GM06990 (cell line): ENCODE measurements around the gene WNK2.

Experiments used
- DNase-seq: peaks from one replicate; pipeline ENCODE4 v3.0.0-alpha.2; 2011; ENCODE audit not compliant: insufficient read length; ENCODE audit errors: extremely low read depth
- H3K27me3 ChIP-seq: replicated peaks from 2 replicates; pipeline ENCODE4 v1.6.0; 2011; ENCODE audit warnings: low read length; ENCODE audit not compliant: control insufficient read depth, insufficient read depth
- H3K36me3 ChIP-seq: 2 replicates; pipeline ENCODE4 v1.5.1; 2011; ENCODE audit warnings: low read length; ENCODE audit not compliant: control insufficient read depth, insufficient read depth
- H3K4me3 ChIP-seq: replicated peaks from 2 replicates; pipeline ENCODE4 v1.5.1; 2011; ENCODE audit warnings: low read depth, mild to moderate bottlenecking, control low read depth, low read length
- CTCF ChIP-seq: IDR thresholded peaks from 2 replicates; pipeline ENCODE4 v1.5.1; 2011; ENCODE audit warnings: low read length, control low read depth, mild to moderate bottlenecking, inconsistent platforms; ENCODE audit not compliant: insufficient read depth, poor library complexity, severe bottlenecking

Gene WNK2

GRCh38 chr9:93278144-93278543 is 94.2 kb downstream of the WNK2 start:
- TF ChIP-seq CTCF, result no peak
- no peak for DNase-seq
- Histone ChIP-seq H3K4me3 (no peak overlapping the region), H3K27me3 (no peaks in the 10 kb centered on the region), H3K36me3 (no peaks in the 10 kb centered on the region)

- no peak for DNase-seq
- Histone ChIP-seq H3K36me3 (no peaks in the 10 kb centered on the region), H3K27me3 (no peaks in the 10 kb centered on the region), H3K4me3 (no peak overlapping the region)
- no peak for TF ChIP-seq CTCF
Measured at GRCh38 chr9:93280661-93281259, 96.8 kb downstream of the WNK2 start.

GRCh38 chr9:93286252-93287188 is 102.6 kb downstream of the WNK2 start:
- DNase-seq, result no peak

GRCh38 chr9:93287189-93287552 is 103.2 kb downstream of the WNK2 start:
- peaks cover 9% of the 10 kb centered on the region for H3K27me3 ChIP-seq
- no peaks in the 10 kb centered on the region for H3K36me3 ChIP-seq
- DNase-seq, result no peak
- no peak for TF ChIP-seq CTCF
- H3K4me3 ChIP-seq, result no peak overlapping the region

More at GRCh38 chr9:93286252-93287188, 102.6 kb downstream of the WNK2 start:
- H3K27me3 ChIP-seq, result peaks cover 9% of the 10 kb centered on the region
- no peak overlapping the region for H3K4me3 ChIP-seq
- TF ChIP-seq CTCF, result no peak
- no peaks in the 10 kb centered on the region for H3K36me3 ChIP-seq

GRCh38 chr9:93287593-93287992 is 103.7 kb downstream of the WNK2 start:
- no peaks in the 10 kb centered on the region for H3K36me3 ChIP-seq
- TF ChIP-seq CTCF, result no peak
- peaks cover 9% of the 10 kb centered on the region for H3K27me3 ChIP-seq
- no peak for DNase-seq
- H3K4me3 ChIP-seq, result no peak overlapping the region
